GM21576 (cell line): Measurements from ENCODE around the gene ZNF530.

Experiments used
- ATAC-seq: cut with Tn5 transposase; IDR thresholded peaks from one replicate; pipeline ENCODE4 v1.9.1; 2021; ENCODE audit warnings: mild to moderate bottlenecking, moderate library complexity; ENCODE audit not compliant: unreplicated experiment

Gene ZNF530

GRCh38 chr19:57599761-57600383, at the start of gene ZNF530:
ZNF530 (plus strand) TSS chr19:57599885; CDS start chr19:57604346, 4,461 bp downstream.
- peak; percentile 90 for ATAC-seq

- no peak for ATAC-seq
These were observed 47.3 kb upstream of the ZNF530 start for GRCh38 chr19:57552432-57552831.

- ATAC-seq, result no peak
These were observed 42.0 kb upstream of the ZNF530 start for GRCh38 chr19:57557659-57558058.

GRCh38 chr19:57558525-57558924, 41.2 kb upstream of the ZNF530 start:
- no peak for ATAC-seq

GRCh38 chr19:57559008-57559403, 40.7 kb upstream of the ZNF530 start:
- no peak for ATAC-seq

GRCh38 chr19:57559404-57560025, 40.2 kb upstream of the ZNF530 start, which contains the start of gene ZNF550:
ZNF550 (minus strand) TSS chr19:57559863; CDS start chr19:57559682, 181 bp downstream.
- ATAC-seq, result peak; percentile 95

GRCh38 chr19:57560049-57560491, 39.6 kb upstream of the ZNF530 start:
- ATAC-seq, result no peak

- ATAC-seq, result no peak
These were observed 36.1 kb upstream of the ZNF530 start for GRCh38 chr19:57563547-57563946.

- no peak for ATAC-seq
These were observed 33.1 kb upstream of the ZNF530 start for GRCh38 chr19:57566396-57567265.

GRCh38 chr19:57570707-57571106, 29.0 kb upstream of the ZNF530 start:
- no peak for ATAC-seq

- no peak for ATAC-seq
These were observed 27.2 kb upstream of the ZNF530 start for GRCh38 chr19:57572415-57572947.

- no peak for ATAC-seq
These were observed 23.0 kb upstream of the ZNF530 start for GRCh38 chr19:57576661-57577060.

- peak; percentile 88 for ATAC-seq
These were observed 21.0 kb upstream of the ZNF530 start, which contains the start of gene ZNF416 for GRCh38 chr19:57578487-57579205. ZNF416 (minus strand) TSS chr19:57578911; CDS start chr19:57578704, 207 bp downstream.

GRCh38 chr19:57583104-57583520, 16.6 kb upstream of the ZNF530 start:
- ATAC-seq, result no peak

- ATAC-seq, result peak; percentile 80
These were observed 15.9 kb upstream of the ZNF530 start, which contains the start of gene ZIK1 for GRCh38 chr19:57583521-57584416. ZIK1 (plus strand) TSS chr19:57584145; CDS start chr19:57584357, 212 bp downstream.

- no peak for ATAC-seq
These were observed 12.2 kb upstream of the ZNF530 start for GRCh38 chr19:57587529-57587928.

GRCh38 chr19:57599377-57599760, 316 bp upstream of the ZNF530 start:
- no peak for ATAC-seq

GRCh38 chr19:57606931-57607330, 7.2 kb downstream of the ZNF530 start:
- no peak for ATAC-seq

- no peak for ATAC-seq
These were observed 11.4 kb downstream of the ZNF530 start for GRCh38 chr19:57611113-57611512.
